Suprapubic skin (tissue), 4 donors: Measurements from ENCODE around the gene SETD4.

Experiments
- EP300 ChIP-seq: sonication (generic); formaldehyde crosslinking; IDR thresholded peaks from one replicate; pipeline ENCODE4 v1.6.1; 2017; ENCODE audit warnings: antibody characterized with exemption
- POLR2A ChIP-seq, 2 donors: fragments of 450-650 bp; IDR thresholded peaks; one replicate each; pipeline ENCODE4 v1.6.1; 2017; ENCODE audit warnings: antibody characterized with exemption in 2 of 2, mild to moderate bottlenecking in 2 of 2, moderate library complexity in 2 of 2
- POLR2AphosphoS5 ChIP-seq, 3 donors: sonication (generic); formaldehyde crosslinking; IDR thresholded peaks; one replicate each; pipeline ENCODE4 v1.6.1; 2017; ENCODE audit warnings: antibody characterized with exemption in 3 of 3
- TF ChIP-seq, protein P1 (sequence below), 2 donors: fragments of 200-600 bp in 1 of 2; fragments of 450-650 bp in 1 of 2; sonication (generic) in 1 of 2; IDR thresholded peaks; one replicate each; pipeline ENCODE4 v1.5.1; 2016 to 2019; ENCODE audit warnings: antibody characterized with exemption in 2 of 2, mild to moderate bottlenecking in 1 of 2, moderate library complexity in 1 of 2

DNA sequence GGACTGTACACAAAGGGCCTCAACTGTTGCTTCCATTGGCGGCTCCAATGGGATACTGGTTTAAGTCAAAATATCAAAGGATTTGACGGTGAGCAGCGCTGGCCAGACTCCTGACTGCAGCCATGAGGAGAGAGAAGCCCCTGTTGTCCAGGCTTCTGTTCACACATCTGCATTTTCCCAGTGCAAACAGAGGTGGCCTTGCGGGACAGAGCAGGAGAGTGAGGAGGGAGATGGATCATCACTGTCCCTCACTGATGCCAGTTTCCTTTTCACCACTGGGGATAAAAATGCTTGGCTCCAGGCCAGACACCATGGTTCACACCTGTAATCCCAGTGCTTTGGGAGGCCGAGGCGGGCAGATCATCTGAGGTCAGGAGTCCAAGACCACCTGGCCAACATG is 69.2 kb downstream of the SETD4 start:
- TF ChIP-seq EP300: no peak
- no peak for TF ChIP-seq POLR2A (IDR thresholded peaks at IDR 0.05)
- TF ChIP-seq, protein P1, sequence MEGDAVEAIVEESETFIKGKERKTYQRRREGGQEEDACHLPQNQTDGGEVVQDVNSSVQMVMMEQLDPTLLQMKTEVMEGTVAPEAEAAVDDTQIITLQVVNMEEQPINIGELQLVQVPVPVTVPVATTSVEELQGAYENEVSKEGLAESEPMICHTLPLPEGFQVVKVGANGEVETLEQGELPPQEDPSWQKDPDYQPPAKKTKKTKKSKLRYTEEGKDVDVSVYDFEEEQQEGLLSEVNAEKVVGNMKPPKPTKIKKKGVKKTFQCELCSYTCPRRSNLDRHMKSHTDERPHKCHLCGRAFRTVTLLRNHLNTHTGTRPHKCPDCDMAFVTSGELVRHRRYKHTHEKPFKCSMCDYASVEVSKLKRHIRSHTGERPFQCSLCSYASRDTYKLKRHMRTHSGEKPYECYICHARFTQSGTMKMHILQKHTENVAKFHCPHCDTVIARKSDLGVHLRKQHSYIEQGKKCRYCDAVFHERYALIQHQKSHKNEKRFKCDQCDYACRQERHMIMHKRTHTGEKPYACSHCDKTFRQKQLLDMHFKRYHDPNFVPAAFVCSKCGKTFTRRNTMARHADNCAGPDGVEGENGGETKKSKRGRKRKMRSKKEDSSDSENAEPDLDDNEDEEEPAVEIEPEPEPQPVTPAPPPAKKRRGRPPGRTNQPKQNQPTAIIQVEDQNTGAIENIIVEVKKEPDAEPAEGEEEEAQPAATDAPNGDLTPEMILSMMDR (IDR thresholded peaks at IDR 0.05): no peak
- no peak for TF ChIP-seq POLR2AphosphoS5 (IDR thresholded peaks at IDR 0.05)
